ENCODE measurements around the gene ABHD1.

DNA sequence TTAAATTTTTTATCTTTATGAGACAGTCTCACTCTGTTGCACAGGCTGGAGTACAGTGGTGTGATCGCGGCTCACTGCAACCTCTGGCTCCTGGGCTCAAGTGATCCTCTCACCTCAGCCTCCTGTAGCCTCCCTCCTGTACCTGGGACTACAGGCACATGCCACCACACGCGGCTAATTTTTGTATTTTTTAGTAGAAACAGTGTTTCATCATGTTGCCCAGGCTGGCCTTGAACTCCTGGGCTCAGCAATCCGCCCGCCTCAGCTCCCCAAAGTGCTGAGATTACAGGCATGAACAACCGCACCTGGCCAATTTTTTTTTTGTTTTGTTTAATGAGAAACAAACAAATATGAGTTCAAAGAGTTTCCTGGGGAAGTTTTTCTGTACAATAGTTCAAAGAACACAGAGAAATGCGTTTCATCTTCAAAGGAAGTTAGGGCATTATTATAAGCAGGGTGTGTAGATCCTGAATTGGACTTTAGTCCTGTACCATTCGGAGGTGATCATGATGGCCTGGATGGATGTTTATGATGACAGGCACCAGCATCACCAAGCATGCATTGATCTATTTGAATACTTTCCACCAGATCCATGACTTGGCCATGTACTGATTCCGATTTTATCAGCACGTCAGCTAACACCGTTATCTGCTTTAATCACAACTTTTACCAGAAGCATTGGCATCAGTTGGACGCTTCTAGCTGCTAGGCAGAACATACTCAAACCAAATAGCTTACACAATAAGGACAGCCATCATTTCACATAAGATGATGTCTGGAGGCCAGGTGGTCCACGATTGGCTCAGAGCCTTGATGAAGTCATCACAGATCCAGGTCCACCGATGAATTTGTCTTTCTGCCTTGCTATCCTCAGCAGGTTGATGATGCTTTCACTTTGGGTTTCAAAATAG is 54.1 kb downstream of the ABHD1 start:
- TF ChIP-seq CTCF (IDR thresholded peaks at IDR 0.05) = no peak
- no peak for TF ChIP-seq POLR2A (IDR thresholded peaks at IDR 0.05)
- no peak for TF ChIP-seq POLR2AphosphoS5 (IDR thresholded peaks at IDR 0.05)

Data from prostate gland (tissue), 2 donors.